ENCODE results near the gene PMP22. TPM values are rescaled to one million over a fixed set of nuclear protein-coding genes. Genes with fewer than 3 reads are reported as not detected.
"Not testable (repeated sequence)": the region's sequence is repeated elsewhere in the genome, so short reads cannot be mapped to it uniquely, and the experiment has no call there.

Gene PMP22
- total RNA-seq, 4 donors from 2014 or later, result 75.5 to 227 (median 83.2) TPM

- Histone ChIP-seq H3K27me3 (no peaks in the 10 kb centered on the region), H3K36me3 (no peaks in the 10 kb centered on the region), H3K4me3 (no peak overlapping the region), H3K9me3 (no peaks in the 10 kb centered on the region), H3K4me1 (no peaks in the 10 kb centered on the region), H3K27ac (no peak overlapping the region)
- no peak for DNase-seq
- intact Hi-C loops (cut with DNase I; ENCODE audit: low total_unique reads) (no loop called here), in situ Hi-C loops (cut with MboI; ENCODE audit: low sequenced_read_pairs in 4 of 4) (loop anchor here in 1 of 4 donors (25.0 kb wide), 1 partner anchor 1104 kb away; no protein-coding TSS in a partner anchor)
- TF ChIP-seq POLR2A (IDR thresholded peaks at IDR 0.05) (no peak), CTCF (IDR thresholded peaks at IDR 0.05 in 4 of 5, conservative IDR thresholded peaks at IDR 0.05 in 1 of 5) (no peak)
- ATAC-seq, result no peak
Measured at GRCh38 chr17:15216481-15216880, 48.6 kb downstream of the PMP22 start.

- intact Hi-C loops (cut with DNase I; ENCODE audit: low total_unique reads), result no loop called here
- Histone ChIP-seq H3K27me3 (no peaks in the 10 kb centered on the region), H3K9me3 (no peaks in the 10 kb centered on the region), H3K27ac (no peak overlapping the region), H3K36me3 (no peaks in the 10 kb centered on the region), H3K4me1 (no peaks in the 10 kb centered on the region), H3K4me3 (no peak overlapping the region)
- in situ Hi-C loops (cut with MboI; ENCODE audit: low sequenced_read_pairs in 4 of 4), result loop anchor here in 1 of 4 donors (25.0 kb wide), 1 partner anchor 1101 kb away; no protein-coding TSS in a partner anchor
- TF ChIP-seq CTCF (IDR thresholded peaks at IDR 0.05 in 4 of 5, conservative IDR thresholded peaks at IDR 0.05 in 1 of 5), result peak in 2 of 5 experiments; percentile 13 to 47
- no peak for TF ChIP-seq POLR2A (IDR thresholded peaks at IDR 0.05)
- ATAC-seq, result no peak
- no peak for DNase-seq
Measured at GRCh38 chr17:15213381-15214087, 51.6 kb downstream of the PMP22 start.

GRCh38 chr17:15210247-15210646 is 54.9 kb downstream of the PMP22 start:
- Histone ChIP-seq H3K9me3 (no peaks in the 10 kb centered on the region), H3K27me3 (no peaks in the 10 kb centered on the region), H3K4me1 (no peaks in the 10 kb centered on the region), H3K36me3 (no peaks in the 10 kb centered on the region), H3K27ac (no peak overlapping the region), H3K4me3 (no peak overlapping the region)
- no peak for DNase-seq
- ATAC-seq, result no peak
- no peak for TF ChIP-seq POLR2A (IDR thresholded peaks at IDR 0.05)
- no peak for TF ChIP-seq CTCF (IDR thresholded peaks at IDR 0.05 in 4 of 5, conservative IDR thresholded peaks at IDR 0.05 in 1 of 5)
- in situ Hi-C loops (cut with MboI; ENCODE audit: low sequenced_read_pairs in 4 of 4), result loop anchor here in 1 of 4 donors (25.0 kb wide), 1 partner anchor 1098 kb away; no protein-coding TSS in a partner anchor
- intact Hi-C loops (cut with DNase I; ENCODE audit: low total_unique reads), result no loop called here

GRCh38 chr17:15203062-15203461 is 62.1 kb downstream of the PMP22 start:
- ATAC-seq; DNase-seq; H3K36me3 ChIP-seq; H3K4me1 ChIP-seq; intact Hi-C loops (cut with DNase I; ENCODE audit: low total_unique reads); H3K9me3 ChIP-seq; H3K4me3 ChIP-seq; H3K27ac ChIP-seq; H3K27me3 ChIP-seq: not testable (repeated sequence)
- in situ Hi-C loops (cut with MboI; ENCODE audit: low sequenced_read_pairs in 4 of 4), result loop anchor here in 1 of 4 donors (25.0 kb wide), 1 partner anchor 1091 kb away; no protein-coding TSS in a partner anchor

- H3K4me1 ChIP-seq; H3K27me3 ChIP-seq; DNase-seq; H3K4me3 ChIP-seq; intact Hi-C loops (cut with DNase I; ENCODE audit: low total_unique reads); H3K27ac ChIP-seq; H3K9me3 ChIP-seq; H3K36me3 ChIP-seq; ATAC-seq: not testable (repeated sequence)
- in situ Hi-C loops (cut with MboI; ENCODE audit: low sequenced_read_pairs in 4 of 4), result loop anchor here in 1 of 4 donors (25.0 kb wide), 1 partner anchor 1088 kb away; no protein-coding TSS in a partner anchor
Measured at GRCh38 chr17:15200574-15200973, 64.6 kb downstream of the PMP22 start.

All from gastrocnemius medialis (tissue), 4 donors.